Measurements from ENCODE around the gene CCL14.
"Not testable (repeated sequence)": the region's sequence is repeated elsewhere in the genome, so short reads cannot be mapped to it uniquely, and the experiment has no call there.

Gene CCL14

GRCh38 chr17:35984140-35984539 lies 2.4 kb downstream of the CCL14 start:
- no peak for FAIRE-seq

- FAIRE-seq: no peak
Observed at GRCh38 chr17:35982409-35983191, 3.9 kb downstream of the CCL14 start.

GRCh38 chr17:35981908-35982330 lies 4.6 kb downstream of the CCL14 start:
- FAIRE-seq: no peak

GRCh38 chr17:35981246-35981645 lies 5.3 kb downstream of the CCL14 start, which contains the start of gene CCL16:
Gene CCL16 (minus strand): TSS chr17:35981497. CDS start chr17:35981420, 77 bp downstream.
- FAIRE-seq: no peak

- no peak for FAIRE-seq
Observed at GRCh38 chr17:35978346-35978745, 8.2 kb downstream of the CCL14 start.

GRCh38 chr17:35977509-35977908 lies 9.0 kb downstream of the CCL14 start:
- FAIRE-seq: no peak

- no peak for FAIRE-seq
Observed at GRCh38 chr17:35973333-35974260, 12.9 kb downstream of the CCL14 start.

- FAIRE-seq: no peak
Observed at GRCh38 chr17:35972945-35973332, 13.6 kb downstream of the CCL14 start.

GRCh38 chr17:35972535-35972934 lies 14.0 kb downstream of the CCL14 start:
- no peak for FAIRE-seq

GRCh38 chr17:35972066-35972465 lies 14.5 kb downstream of the CCL14 start:
- no peak for FAIRE-seq

- FAIRE-seq: no peak
Observed at GRCh38 chr17:35969558-35970380, 16.8 kb downstream of the CCL14 start.

GRCh38 chr17:35968520-35969054 lies 17.9 kb downstream of the CCL14 start:
- no peak for FAIRE-seq

- FAIRE-seq: no peak
Observed at GRCh38 chr17:35965272-35965671, 21.3 kb downstream of the CCL14 start.

- FAIRE-seq: no peak
Observed at GRCh38 chr17:35963663-35964062, 22.9 kb downstream of the CCL14 start.

- no peak for FAIRE-seq
Observed at GRCh38 chr17:35953720-35954119, 32.8 kb downstream of the CCL14 start.

GRCh38 chr17:35949401-35949800 lies 37.1 kb downstream of the CCL14 start:
- FAIRE-seq: no peak

- FAIRE-seq: no peak
Observed at GRCh38 chr17:35948092-35948491, 38.4 kb downstream of the CCL14 start.

- no peak for FAIRE-seq
Observed at GRCh38 chr17:35947156-35947585, 39.4 kb downstream of the CCL14 start.

GRCh38 chr17:35944151-35944550 lies 42.4 kb downstream of the CCL14 start:
- FAIRE-seq: no peak

- FAIRE-seq: no peak
Observed at GRCh38 chr17:35943537-35943936, 43.0 kb downstream of the CCL14 start, which contains the start of gene LYZL6. Gene LYZL6 (minus strand): TSS chr17:35943713. CDS start chr17:35939356, 4,357 bp downstream.

- FAIRE-seq: no peak
Observed at GRCh38 chr17:35942588-35943186, 43.8 kb downstream of the CCL14 start.

- not testable (repeated sequence) for FAIRE-seq
Observed at GRCh38 chr17:35938492-35938891, 48.0 kb downstream of the CCL14 start.

All from G401.6 (cell line).